WTC11 (cell line): ENCODE data around the gene TTC33.

Source experiments
- CREM ChIP-seq: sonication (generic); formaldehyde crosslinking; IDR thresholded peaks from 2 replicates; pipeline ENCODE4 v1.8.1; 2022; ENCODE audit warnings: mild to moderate bottlenecking, missing genetic modification reagents, moderate library complexity
- ESRRA ChIP-seq: sonication (generic); formaldehyde crosslinking; IDR thresholded peaks from 2 replicates; pipeline ENCODE4 v1.8.1; 2022; ENCODE audit warnings: mild to moderate bottlenecking, missing genetic modification reagents, borderline replicate concordance
- JUN ChIP-seq: sonication (generic); formaldehyde crosslinking; IDR thresholded peaks from 2 replicates; pipeline ENCODE4 v1.8.0; 2023; ENCODE audit warnings: mild to moderate bottlenecking, missing genetic modification reagents
- TCF7 ChIP-seq: sonication (generic); formaldehyde crosslinking; IDR thresholded peaks from 2 replicates; pipeline ENCODE4 v1.8.0; 2022; ENCODE audit warnings: mild to moderate bottlenecking, low read depth, missing genetic modification reagents, moderate library complexity
- ZNF232 ChIP-seq: sonication (generic); formaldehyde crosslinking; IDR thresholded peaks from 2 replicates; pipeline ENCODE4 v1.8.0; 2022; ENCODE audit warnings: mild to moderate bottlenecking, missing genetic modification reagents
- TF ChIP-seq, protein P1 (sequence below): sonication (generic); formaldehyde crosslinking; conservative IDR thresholded peaks from 2 replicates; pipeline ENCODE4 v1.8.1; 2022; ENCODE audit warnings: mild to moderate bottlenecking, missing genetic modification reagents
- TF ChIP-seq, protein P2 (sequence below): fragments of 200-600 bp; IDR thresholded peaks from 2 replicates; pipeline ENCODE4 v1.8.0; 2022; ENCODE audit warnings: antibody characterized with exemption
- TF ChIP-seq, protein P3 (sequence below): sonication (generic); formaldehyde crosslinking; IDR thresholded peaks from 2 replicates; pipeline ENCODE4 v1.8.1; 2023; ENCODE audit warnings: mild to moderate bottlenecking, missing genetic modification reagents

DNA sequence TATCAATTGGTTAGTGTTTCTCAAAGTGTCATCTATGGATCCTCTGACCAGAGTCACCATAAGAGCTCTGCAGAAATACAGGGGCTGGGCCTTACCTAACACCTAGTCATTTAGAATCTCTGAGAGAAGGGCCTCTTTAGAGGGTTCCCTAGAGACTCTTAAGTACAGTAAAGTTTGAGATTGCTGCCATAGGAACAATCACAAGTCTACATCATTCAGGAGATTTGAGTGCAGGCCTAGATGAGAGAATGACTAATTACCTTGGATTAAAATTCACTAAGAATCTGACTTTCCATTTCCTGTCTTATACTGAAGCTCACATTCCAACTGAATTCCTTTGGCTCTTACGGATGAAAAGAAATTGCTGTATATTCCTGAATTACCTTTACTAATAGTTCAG, 258.2 kb downstream of the TTC33 start:
- TF ChIP-seq JUN (CRISPR knock-in tag): no peak
- TF ChIP-seq, protein P1, sequence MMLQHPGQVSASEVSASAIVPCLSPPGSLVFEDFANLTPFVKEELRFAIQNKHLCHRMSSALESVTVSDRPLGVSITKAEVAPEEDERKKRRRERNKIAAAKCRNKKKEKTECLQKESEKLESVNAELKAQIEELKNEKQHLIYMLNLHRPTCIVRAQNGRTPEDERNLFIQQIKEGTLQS (CRISPR knock-in tag): no peak
- TF ChIP-seq, protein P2, sequence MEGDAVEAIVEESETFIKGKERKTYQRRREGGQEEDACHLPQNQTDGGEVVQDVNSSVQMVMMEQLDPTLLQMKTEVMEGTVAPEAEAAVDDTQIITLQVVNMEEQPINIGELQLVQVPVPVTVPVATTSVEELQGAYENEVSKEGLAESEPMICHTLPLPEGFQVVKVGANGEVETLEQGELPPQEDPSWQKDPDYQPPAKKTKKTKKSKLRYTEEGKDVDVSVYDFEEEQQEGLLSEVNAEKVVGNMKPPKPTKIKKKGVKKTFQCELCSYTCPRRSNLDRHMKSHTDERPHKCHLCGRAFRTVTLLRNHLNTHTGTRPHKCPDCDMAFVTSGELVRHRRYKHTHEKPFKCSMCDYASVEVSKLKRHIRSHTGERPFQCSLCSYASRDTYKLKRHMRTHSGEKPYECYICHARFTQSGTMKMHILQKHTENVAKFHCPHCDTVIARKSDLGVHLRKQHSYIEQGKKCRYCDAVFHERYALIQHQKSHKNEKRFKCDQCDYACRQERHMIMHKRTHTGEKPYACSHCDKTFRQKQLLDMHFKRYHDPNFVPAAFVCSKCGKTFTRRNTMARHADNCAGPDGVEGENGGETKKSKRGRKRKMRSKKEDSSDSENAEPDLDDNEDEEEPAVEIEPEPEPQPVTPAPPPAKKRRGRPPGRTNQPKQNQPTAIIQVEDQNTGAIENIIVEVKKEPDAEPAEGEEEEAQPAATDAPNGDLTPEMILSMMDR: no peak
- TF ChIP-seq CREM (CRISPR knock-in tag): no peak
- TF ChIP-seq, protein P3, sequence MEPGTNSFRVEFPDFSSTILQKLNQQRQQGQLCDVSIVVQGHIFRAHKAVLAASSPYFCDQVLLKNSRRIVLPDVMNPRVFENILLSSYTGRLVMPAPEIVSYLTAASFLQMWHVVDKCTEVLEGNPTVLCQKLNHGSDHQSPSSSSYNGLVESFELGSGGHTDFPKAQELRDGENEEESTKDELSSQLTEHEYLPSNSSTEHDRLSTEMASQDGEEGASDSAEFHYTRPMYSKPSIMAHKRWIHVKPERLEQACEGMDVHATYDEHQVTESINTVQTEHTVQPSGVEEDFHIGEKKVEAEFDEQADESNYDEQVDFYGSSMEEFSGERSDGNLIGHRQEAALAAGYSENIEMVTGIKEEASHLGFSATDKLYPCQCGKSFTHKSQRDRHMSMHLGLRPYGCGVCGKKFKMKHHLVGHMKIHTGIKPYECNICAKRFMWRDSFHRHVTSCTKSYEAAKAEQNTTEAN (CRISPR knock-in tag): no peak
- no peak for TF ChIP-seq ZNF232
- no peak for TF ChIP-seq TCF7 (CRISPR knock-in tag)
- TF ChIP-seq ESRRA: no peak
